ENCODE data around the gene LCN6.

DNA sequence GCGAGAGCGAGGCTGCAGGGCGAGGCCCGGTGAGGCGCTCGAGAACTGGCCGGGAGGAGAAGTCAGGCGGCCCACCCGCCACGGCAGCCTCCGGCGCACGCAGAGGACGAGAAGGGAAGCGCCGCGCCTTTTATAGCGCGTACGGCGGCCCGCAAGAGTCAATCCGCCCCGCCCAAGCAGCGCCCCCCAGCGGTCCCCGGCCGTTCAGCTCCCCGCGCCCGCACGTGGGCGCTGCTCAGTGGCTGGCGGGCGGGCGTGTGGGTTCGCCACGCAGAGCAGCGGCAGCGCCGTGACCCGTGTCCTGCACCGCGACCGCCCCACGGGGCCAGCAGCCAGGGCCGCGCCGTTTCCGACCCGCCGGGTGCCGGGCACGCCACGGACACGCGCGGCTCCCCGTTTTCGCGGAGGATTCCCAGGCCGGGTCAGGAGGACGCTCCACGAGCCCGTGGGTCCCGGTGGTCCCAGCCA, 20.2 kb downstream of the LCN6 start:
- TF ChIP-seq, protein P1, sequence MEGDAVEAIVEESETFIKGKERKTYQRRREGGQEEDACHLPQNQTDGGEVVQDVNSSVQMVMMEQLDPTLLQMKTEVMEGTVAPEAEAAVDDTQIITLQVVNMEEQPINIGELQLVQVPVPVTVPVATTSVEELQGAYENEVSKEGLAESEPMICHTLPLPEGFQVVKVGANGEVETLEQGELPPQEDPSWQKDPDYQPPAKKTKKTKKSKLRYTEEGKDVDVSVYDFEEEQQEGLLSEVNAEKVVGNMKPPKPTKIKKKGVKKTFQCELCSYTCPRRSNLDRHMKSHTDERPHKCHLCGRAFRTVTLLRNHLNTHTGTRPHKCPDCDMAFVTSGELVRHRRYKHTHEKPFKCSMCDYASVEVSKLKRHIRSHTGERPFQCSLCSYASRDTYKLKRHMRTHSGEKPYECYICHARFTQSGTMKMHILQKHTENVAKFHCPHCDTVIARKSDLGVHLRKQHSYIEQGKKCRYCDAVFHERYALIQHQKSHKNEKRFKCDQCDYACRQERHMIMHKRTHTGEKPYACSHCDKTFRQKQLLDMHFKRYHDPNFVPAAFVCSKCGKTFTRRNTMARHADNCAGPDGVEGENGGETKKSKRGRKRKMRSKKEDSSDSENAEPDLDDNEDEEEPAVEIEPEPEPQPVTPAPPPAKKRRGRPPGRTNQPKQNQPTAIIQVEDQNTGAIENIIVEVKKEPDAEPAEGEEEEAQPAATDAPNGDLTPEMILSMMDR (conservative IDR thresholded peaks at IDR 0.05; ENCODE audit: low read length) = peak; percentile 70
- no peak for TF ChIP-seq EZH2phosphoT487 (IDR thresholded peaks at IDR 0.05; ENCODE audit: borderline replicate concordance)

Data from Loucy (cell line).